Mesenteric fat pad (tissue), 1 donor: ENCODE data around the gene MYO18A. TPM values are rescaled to one million over a fixed set of nuclear protein-coding genes. Genes with fewer than 3 reads are reported as not detected.
"Not testable (repeated sequence)": the region's sequence is repeated elsewhere in the genome, so short reads cannot be mapped to it uniquely, and the experiment has no call there.

Source experiments
- DNase-seq: peaks from one replicate; pipeline ENCODE4 v3.0.0-alpha.2; 2020; ENCODE audit warnings: low spot score
- total RNA-seq: library from RNA; stranded (reverse); fragmentation: NEBNext Ultra II Directional; extraction: Animal tissue kit (Norgen Biotek cat#: 25700); gene quantifications from one replicate; pipeline ENCODE4 v1.2.1, GENCODE V29; 2021
- donor health status: DM: yes; HTN: yes; CAD: no.

MYO18A gene
- total RNA-seq, 1 donor from 2014 or later = 48.6 TPM

DNA sequence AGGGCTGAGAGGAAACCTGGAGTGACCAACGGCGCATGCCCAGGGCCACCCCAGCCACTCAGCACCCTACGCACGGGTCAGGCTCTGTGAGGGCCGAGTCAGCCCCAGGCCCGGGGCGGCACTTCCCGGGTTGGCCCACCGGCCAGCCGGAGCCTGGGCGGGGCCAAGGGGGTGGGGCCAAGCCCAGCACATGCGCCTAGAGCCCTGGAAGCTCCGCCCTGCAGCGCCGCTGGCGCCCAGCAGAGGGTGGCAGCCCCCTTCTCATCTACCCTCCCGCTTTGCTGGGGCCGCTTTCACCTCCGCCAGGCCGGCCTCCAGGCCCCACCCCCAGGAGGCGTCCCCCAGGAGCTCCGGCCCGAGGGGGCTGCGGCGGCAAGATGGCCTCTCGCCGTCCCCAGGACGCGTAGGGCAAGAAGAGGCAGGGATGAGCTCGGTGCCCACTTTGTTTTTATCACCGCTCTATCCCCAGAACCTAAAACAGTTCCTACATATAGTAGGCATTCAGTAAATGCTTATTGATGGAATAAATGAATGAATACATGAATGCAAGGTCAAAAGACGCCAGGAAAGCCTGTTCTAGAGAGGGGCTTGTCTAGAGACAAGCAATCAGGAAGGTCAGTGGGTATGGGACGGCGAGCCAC lies 31.3 kb downstream of the MYO18A start:
- peak; percentile 98 for DNase-seq

DNA sequence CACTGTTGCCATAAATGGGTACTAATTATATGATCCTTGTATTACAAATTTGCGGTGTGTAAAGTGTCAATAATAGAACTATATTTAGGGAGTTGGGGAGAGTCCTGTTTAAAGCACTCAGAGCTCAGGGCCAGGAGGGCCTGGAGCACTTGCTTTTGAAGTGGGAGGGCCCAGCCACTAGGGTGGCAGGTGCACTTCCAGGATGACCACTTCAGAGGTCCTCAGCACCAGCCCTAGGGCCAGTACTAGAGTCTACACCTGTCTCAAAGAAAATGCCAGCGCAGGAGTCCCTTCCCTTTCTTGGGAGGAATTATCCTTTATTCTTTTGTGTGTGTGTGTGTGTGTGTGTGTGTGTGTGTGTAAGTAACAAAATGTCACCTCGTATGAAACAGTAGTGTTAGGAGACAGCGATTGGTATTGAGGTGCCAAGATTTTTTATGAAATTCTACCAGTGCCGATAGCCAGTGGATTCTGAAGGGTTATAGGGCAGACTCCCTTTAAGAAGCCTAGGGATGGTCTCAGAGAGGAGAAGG lies 31.9 kb downstream of the MYO18A start:
- no peak for DNase-seq

DNA sequence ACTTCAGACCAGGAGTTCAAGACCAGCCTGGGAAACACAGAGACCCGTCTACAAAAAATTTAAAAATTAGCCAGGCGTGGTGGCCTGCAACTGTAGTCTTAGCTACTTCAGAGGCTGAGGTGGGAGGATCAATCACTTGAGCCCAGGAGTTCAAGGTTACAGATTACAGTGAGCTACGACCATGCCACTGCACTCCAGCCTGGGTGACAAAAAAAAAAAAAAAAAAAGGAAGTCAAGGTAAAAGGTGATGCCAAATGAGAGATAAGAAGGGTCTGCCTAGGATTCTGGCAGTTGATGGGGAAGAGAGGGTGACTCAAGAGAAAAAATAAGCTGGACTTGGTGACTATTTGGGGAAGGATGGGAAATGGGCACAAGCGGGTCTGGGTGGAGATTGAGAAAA lies 32.5 kb downstream of the MYO18A start:
- DNase-seq = no peak

GRCh38 chr17:29147228-29147627 lies 33.0 kb downstream of the MYO18A start:
- DNase-seq = not testable (repeated sequence)

DNA sequence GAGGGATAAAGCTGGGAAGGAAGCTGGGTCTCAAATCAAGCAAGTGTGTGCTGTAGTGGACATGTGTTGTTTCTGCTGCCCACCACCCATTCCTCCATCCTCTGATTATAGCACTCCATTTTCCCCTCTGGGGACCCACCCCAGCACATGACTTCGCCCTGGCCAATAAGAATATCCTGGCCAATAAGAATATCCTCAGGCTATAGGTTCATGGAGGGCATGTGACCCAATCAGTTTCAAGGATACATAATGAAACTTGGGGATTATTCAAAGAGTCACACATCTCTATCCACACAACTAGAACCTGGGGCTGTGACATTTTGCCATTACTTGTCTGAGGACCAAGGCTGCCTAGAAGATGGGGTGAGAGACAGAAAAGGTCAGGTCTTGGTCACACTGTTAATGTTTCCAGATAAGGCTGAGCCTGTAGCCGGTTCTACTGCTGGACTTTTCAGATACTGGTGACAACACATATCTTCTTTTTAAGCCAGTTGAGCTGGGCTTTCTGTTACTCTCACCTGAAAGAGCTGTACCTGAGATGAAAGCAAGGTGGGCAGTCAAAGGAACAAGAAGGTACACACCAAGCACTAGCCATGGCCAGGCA lies 33.7 kb downstream of the MYO18A start:
- DNase-seq = no peak

- no peak for DNase-seq
These were observed 34.7 kb downstream of the MYO18A start for GRCh38 chr17:29145289-29146073.

- DNase-seq = no peak
These were observed 36.3 kb downstream of the MYO18A start for GRCh38 chr17:29143894-29144293.

GRCh38 chr17:29141514-29141876 lies 38.7 kb downstream of the MYO18A start:
- no peak for DNase-seq

GRCh38 chr17:29140631-29141513 lies 39.3 kb downstream of the MYO18A start:
- no peak for DNase-seq

- no peak for DNase-seq
These were observed 40.1 kb downstream of the MYO18A start for GRCh38 chr17:29140051-29140621.

GRCh38 chr17:29138971-29139691 lies 41.1 kb downstream of the MYO18A start:
- DNase-seq = no peak

- no peak for DNase-seq
These were observed 41.8 kb downstream of the MYO18A start for GRCh38 chr17:29138184-29138955.

- no peak for DNase-seq
These were observed 43.0 kb downstream of the MYO18A start for GRCh38 chr17:29136998-29137730.

DNA sequence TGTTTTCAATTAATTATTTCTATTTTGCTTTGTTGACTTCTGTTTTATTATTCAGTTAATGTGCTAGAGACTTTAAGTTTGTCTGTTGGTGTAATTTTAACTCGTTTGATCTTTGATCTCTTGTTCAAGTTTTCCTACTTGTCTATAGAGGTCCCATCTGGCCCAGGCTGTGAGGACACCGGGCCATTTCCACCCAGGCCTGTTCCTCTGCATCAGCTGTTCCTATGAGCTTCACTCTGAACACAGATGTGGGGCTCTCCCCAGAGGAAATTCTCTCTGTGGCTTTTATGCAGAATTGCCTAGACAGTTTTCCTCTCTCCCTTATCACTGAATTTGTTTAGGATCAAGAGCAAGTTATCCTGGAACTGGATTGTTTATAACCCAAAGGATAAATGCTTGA lies 44.7 kb downstream of the MYO18A start:
- no peak for DNase-seq

DNA sequence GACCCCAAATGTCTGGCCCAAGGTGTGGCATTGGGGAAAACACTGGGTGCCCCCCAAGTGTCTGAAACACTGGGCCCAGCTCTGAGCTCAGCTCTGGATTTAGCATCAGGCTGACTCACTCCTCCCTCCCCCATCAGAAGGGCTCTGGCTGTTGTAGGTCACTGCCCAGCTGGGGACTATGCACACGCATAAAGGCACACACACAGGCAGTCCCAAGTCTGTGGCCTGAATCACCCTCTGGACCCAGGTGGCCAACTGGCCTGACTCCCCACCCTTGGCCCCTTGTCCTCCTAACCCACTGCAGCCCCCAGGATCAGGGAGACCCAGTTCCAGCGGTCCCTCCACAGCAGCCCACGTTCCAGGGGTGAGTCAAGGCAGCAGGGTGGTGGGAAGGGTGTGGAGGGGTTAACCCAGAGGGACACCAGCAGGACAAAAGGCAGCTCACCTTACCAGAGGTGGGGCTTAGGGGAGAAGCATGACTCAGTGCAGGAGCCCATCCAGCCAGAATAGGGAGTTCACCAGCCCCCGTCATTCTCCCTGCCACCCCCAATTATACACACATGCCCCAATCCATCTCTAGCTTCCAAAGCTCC lies 47.0 kb downstream of the MYO18A start:
- DNase-seq = no peak

GRCh38 chr17:29131814-29132682 lies 48.1 kb downstream of the MYO18A start:
- DNase-seq = no peak

DNA sequence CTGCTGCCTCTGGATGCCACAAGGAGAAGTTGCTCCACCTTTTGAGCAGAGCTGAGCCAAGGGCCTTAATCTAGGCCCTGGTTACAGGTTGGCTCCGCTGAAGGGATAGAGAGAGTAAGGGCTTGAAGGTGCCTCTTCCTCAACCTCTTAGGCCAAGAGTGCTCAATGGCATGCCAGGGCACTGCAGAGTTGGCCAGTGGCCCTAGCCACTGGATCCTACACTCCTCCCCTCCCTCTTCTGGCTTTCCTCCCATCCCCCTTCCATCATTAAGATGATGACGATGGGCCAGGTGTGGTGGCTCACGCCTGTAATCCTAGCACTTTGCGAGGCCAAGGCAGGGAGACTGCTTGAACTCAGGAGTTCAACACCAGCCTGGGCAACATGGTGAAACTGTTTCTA lies 50.5 kb downstream of the MYO18A start:
- DNase-seq = no peak
